GM19025 (cell line): ENCODE results near the gene FNBP1.
"Not testable (repeated sequence)": the region's sequence is repeated elsewhere in the genome, so short reads cannot be mapped to it uniquely, and the experiment has no call there.

ENCODE experiments used
- ATAC-seq: cut with Tn5 transposase; IDR thresholded peaks from one replicate; pipeline ENCODE4 v1.9.1; 2021; ENCODE audit warnings: mild to moderate bottlenecking, low read depth, moderate library complexity; ENCODE audit not compliant: unreplicated experiment

Gene FNBP1

GRCh38 chr9:129962889-129963703, 79.9 kb downstream of the FNBP1 start:
- ATAC-seq: peak; percentile 80

DNA sequence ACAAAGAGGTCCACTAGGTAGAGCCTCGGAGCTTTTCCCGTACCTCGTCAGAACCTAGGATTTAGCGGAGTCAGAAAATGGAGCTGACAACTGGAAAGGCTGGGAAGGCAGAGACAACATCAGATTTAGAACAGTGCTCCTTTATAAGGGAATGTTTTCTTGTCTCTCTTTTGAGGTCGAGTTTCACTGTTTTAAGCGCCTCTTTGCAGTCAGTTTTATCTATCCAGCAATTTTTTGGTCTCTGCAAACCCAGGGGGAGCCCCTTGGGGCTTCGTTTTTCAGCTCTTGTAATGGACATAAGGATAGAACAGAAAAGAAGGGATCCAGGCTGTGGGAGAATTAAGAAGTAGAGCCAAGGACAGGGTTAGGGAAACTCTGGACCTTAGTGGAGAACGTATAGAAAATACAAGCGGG, 80.5 kb downstream of the FNBP1 start:
- no peak for ATAC-seq

DNA sequence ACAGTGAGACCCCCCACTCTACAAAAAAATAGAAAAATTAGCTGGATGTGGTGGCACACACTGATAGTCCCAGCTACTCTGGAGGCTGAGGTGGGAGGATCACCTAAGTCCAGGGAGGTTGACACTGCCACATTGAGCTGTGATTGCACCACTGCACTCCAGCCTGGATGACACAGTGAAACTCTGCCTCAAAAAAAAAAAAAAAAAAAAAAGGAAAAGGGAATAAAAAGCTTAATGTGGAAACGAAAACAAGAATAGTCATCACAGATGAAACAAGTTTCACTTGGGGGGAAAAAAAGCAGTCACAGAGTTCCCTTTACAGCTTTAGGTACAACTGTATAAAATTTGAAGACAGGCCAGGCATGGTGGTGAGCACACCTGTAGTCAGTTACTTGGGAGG, 84.2 kb downstream of the FNBP1 start:
- no peak for ATAC-seq

DNA sequence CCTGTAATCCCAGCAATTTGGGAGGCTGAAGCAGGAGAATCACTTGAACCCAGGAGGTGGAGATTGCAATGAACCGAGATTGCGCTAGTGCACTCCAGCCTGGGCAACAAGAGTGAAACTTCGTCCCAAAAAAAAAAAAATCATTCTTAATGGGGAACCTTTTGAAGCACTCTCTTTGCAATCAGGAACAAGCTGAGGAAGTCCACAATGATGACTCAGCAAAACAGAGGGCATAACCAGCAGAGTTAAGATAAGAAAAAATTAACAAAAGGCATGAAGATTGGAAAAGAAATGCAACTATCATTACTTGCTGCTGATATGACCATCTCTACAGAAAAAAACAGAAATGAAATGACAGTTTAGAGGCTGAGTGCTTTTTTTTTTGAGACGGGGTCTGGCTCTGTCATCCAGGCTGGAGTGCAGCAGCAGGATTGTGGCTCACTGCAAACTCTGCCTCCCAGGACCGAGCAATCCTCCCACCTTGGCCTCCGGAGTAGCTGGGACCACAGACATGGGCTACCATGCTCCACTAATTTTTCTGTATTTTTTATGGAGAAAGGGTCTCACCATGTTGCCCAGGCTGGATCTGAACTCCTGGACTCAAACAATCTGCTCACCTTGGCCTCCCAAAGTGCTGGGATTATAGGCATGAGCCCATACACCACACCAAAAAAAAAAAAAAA, 88.0 kb downstream of the FNBP1 start:
- no peak for ATAC-seq

DNA sequence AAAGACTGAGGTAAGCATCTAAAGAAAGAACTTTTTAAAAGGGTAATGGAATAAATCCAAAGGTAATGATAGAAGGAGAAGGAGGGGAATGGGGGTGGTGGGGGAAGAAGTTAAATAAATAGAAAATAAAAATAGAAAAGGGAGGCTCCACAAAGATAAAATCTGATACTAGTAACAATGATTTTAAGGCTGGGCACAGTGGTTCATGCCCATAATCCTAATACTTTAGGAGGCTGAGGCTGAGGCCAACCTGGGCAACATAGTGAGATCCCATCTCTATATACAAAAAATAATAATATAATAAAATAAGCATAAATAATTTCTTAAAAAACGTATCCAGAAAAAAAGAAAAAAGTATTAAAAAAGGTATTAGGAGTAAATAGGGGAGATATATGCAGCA, 89.3 kb downstream of the FNBP1 start:
- ATAC-seq: no peak

DNA sequence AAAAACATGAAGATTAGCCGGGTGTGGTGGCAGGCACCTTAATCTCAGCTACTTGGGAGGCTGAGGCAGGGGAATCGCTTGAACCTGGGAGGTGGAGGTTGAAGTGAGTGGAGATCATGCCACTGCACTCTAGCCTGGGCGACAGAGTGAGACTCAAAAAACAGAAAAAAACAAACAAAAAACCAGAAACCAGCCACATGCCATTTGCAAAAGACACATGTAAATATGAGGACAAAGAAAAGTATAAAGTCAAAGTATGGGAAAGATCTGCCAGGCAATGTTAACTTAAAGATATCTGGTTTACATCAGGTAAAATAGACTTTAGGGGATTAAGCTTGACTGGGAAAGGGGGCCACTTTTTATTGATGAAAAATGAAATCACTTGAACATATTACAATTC, 90.7 kb downstream of the FNBP1 start:
- ATAC-seq: no peak

- ATAC-seq: no peak
These were observed 93.2 kb downstream of the FNBP1 start for GRCh38 chr9:129949821-129950220.

DNA sequence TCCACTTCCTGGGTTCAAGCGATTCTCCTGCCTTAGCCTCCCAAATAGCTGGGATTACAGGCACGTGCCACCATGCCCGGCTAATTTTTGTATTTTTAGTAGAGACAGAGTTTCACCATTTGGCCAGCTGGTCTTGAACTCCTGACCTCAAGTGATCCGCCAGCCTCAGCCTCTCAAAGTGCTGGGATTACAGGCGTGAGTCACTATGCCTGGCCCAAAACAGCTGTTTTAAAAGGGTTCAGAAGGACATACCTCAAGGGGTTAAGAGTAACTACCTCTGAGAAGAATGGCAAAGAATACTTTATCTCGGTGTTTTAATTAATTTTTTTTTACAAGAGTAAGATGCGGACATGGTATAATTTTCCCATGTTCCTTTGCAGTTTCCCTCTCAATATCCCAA, 94.4 kb downstream of the FNBP1 start:
- ATAC-seq: not testable (repeated sequence)

DNA sequence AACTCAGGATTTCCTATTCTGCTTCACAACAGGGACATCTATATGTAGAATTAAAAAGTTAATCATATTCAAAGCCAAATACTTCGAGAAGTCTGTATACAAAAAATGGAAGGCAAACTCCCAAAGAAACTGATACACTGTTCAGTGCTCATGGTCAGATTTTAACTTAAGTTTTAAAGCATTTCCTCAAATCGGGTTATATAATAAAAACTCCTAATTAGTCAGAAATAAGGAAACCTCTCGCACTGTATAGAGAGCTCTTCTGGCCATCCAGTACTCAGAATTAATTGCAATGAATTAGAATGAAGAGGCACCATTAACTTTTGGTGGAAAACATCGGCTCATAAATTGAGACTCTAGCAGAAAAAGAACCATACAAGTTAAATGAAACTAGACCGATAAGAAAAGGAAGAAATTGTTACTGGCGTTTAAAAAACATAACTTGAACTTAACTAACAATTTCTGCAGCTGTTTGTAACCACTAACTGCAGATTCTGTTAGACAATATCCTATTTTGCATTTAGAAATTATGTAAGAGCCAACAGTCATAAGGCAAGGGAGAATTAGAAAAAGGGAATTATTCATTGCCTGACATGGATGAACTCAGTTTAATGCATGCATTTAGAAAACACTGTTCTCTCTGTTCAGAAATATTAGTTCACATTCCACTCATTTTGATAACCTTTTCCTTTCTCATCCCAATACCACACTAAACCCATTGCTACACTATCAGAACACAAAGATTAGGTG, 96.6 kb downstream of the FNBP1 start:
- no peak for ATAC-seq

- no peak for ATAC-seq
These were observed 97.7 kb downstream of the FNBP1 start for GRCh38 chr9:129945314-129945713.

- no peak for ATAC-seq
These were observed 98.4 kb downstream of the FNBP1 start for GRCh38 chr9:129944506-129945116.

GRCh38 chr9:129939431-129939830, 103.6 kb downstream of the FNBP1 start:
- ATAC-seq: no peak

GRCh38 chr9:129938291-129938979, 104.6 kb downstream of the FNBP1 start:
- no peak for ATAC-seq

- not testable (repeated sequence) for ATAC-seq
These were observed 105.1 kb downstream of the FNBP1 start for GRCh38 chr9:129937879-129938278.

DNA sequence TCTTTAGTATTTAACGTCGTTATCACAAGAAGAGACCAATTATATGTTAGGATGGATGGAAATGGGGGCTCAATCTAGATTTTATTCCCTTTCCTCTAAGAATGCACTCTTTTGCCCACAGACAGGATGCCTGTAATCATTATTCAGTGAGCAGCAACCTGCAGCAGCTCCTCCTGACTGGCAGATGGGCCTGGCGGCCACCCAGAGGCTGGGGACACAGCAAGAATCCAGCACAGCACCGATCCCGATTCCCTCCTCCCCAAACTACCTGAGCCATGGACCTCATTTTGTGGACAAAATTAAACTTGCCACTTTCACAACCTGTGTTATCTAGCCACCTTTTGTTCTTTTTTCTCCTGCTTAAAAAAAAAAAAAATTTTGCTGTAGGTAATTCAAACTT, 106.8 kb downstream of the FNBP1 start:
- no peak for ATAC-seq

DNA sequence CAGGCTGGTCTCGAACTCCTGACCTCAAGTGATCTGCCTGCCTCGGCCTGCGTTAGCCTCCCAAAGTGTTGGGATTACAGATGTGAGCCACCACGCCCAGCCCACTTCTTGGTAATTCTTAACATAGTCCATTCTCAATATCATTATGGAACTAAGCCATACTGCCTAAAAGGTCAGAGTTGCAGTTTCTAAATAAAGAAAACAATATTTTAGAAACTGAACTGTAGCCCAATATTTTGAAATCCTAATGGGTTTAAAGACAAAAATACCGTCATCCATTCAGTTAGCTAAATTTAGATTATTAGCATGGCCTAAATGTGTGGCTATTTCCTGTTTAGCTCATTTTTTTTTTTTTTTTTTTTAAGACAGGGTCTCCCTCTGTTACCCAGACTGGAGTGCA, 108.2 kb downstream of the FNBP1 start:
- no peak for ATAC-seq

- ATAC-seq: no peak
These were observed 108.9 kb downstream of the FNBP1 start for GRCh38 chr9:129934041-129934591.

DNA sequence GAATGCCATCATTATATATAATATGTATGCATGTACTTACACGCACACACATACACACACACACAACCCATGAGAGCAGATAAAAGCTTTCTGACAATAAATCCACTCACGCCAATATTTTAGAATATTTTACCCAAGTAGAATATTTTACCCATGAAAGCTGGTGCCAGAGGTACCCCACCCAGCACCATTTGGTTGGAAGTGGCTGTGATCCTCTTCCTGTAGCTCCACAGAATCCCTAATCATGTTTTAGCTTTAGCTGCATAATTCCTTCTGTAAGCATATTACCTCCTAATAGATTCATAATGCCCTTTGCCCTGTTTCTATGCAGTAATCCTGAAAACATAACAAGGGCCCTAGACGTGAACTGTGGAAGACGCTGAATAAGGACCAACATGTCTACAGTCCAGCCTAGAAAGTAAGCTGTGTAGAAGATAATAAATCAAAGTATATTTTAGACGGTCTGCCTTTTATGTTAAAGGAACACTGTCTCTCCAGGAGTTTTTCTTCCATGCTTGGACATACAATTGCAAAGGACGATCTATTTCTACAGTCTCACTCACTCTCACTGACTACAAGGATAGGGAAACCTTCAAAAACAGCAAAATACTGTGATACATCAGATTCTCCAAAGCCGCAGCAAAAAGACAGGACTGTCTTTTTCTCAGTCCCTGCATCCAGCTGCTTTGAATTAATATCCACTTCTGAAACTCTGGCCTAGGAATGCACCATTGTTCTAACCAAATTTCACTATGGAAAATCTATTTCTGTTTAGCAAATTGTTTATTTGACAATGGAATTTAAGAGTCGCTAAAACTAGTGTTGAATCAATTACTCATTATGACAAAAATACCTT, 109.6 kb downstream of the FNBP1 start:
- ATAC-seq: no peak
